Kidney (tissue), 14 donors: Measurements from ENCODE around the gene CRHR2. TPM values are rescaled to one million over a fixed set of nuclear protein-coding genes. Genes with fewer than 3 reads are reported as not detected.

Experiments
- DNase-seq, 5 donors: peaks; one replicate each; pipeline ENCODE4 v3.0.0-alpha.2; 2013 to 2020
- FAIRE-seq: peaks from 2 replicates; lab custom pipeline; 2012; peaks lifted over from hg19 to GRCh38; lab: Jason Lieb, UNC
- H3K27ac ChIP-seq, 2 donors: one replicate each; pipeline ENCODE4 v1.7.0; 2013; ENCODE audit warnings: low read depth in 2 of 2, low read length in 2 of 2, inconsistent platforms in 1 of 2
- H3K27me3 ChIP-seq: one replicate; pipeline ENCODE4 v1.7.1; 2013; ENCODE audit warnings: low read length, inconsistent platforms; ENCODE audit not compliant: control insufficient read depth, insufficient read depth
- H3K36me3 ChIP-seq, 3 donors: one replicate each; pipeline versions ENCODE4 v1.7.0 to v1.7.1; 2013; ENCODE audit warnings: low read length in 3 of 3, control low read depth in 1 of 3, inconsistent platforms in 1 of 3; ENCODE audit not compliant: insufficient read depth in 3 of 3, control insufficient read depth in 2 of 3
- H3K4me1 ChIP-seq, 3 donors: one replicate each; pipeline versions ENCODE4 v1.7.0 to v1.7.1; 2013; ENCODE audit warnings: low read length in 3 of 3, inconsistent platforms in 1 of 3, low read depth in 1 of 3; ENCODE audit not compliant: control insufficient read depth in 2 of 3, insufficient read depth in 2 of 3
- H3K4me3 ChIP-seq, 3 donors: one replicate each; pipeline versions ENCODE4 v1.7.0 to v1.8.1; 2013; ENCODE audit warnings: low read length in 3 of 3, control low read depth in 1 of 3, inconsistent platforms in 1 of 3
- H3K9ac ChIP-seq, 3 donors: one replicate each; pipeline versions ENCODE4 v1.7.0 to v1.7.1; 2013; ENCODE audit warnings: low read length in 3 of 3, control low read depth in 1 of 3, inconsistent platforms in 1 of 3
- H3K9me3 ChIP-seq, 3 donors: one replicate each; pipeline versions ENCODE4 v1.7.0 to v1.7.1; 2013; ENCODE audit warnings: low read length in 3 of 3, control low read depth in 1 of 3, inconsistent platforms in 1 of 3; ENCODE audit not compliant: control insufficient read depth in 2 of 3, insufficient read depth in 1 of 3
- CTCF ChIP-seq: IDR thresholded peaks from 3 replicates; pipeline ENCODE4 v1.5.1; 2012; ENCODE audit warnings: mild to moderate bottlenecking, moderate library complexity, borderline replicate concordance; ENCODE audit not compliant: insufficient read depth; ENCODE audit errors: extremely low read depth
- intact Hi-C: fragments of 100-400 bp; cut with DNase I; formaldehyde crosslinking; loops from one replicate; pipeline ENCODE4 v1.11.1; 2022
- polyA plus RNA-seq: library from polyadenylated mRNA; stranded (reverse); fragments of 350-450 nt; fragmentation: Illumina TruSeq; extraction: RNeasy Lipid Tissue Mini Kit (QIAGEN cat#74804); gene quantifications from one replicate; pipeline ENCODE4 v1.2.3, GENCODE V29; 2014; ENCODE audit warnings: low read depth, low replicate concordance; ENCODE audit not compliant: insufficient read depth
- total RNA-seq: library from RNA; stranded (reverse); fragmentation: NEBNext Ultra II Directional; extraction: Animal tissue kit (Norgen Biotek cat#: 25700); gene quantifications from one replicate; pipeline ENCODE4 v1.2.1, GENCODE V29; 2021
- donor health status: control.
- donor health status: control.
- donor health status: control.
- donor health status: control.
- donor health status: control.
- donor health status: DM: yes; HTN: yes; CAD: no.
- donor health status: Normal renal cell carcinoma (clear cell type).

CRHR2 gene
- total and polyA plus RNA-seq, 2 donors from 2014 or later, result not detected

GRCh38 chr7:30647589-30648364, 34.5 kb downstream of the CRHR2 start:
- DNase-seq (no peak), FAIRE-seq (no peak)
- intact Hi-C loops, result no loop called here
- Histone ChIP-seq H3K4me3 (no peak overlapping the region), H3K9me3 (no peaks in the 10 kb centered on the region), H3K9ac (no peak overlapping the region), H3K4me1 (no peaks in the 10 kb centered on the region), H3K36me3 (no peaks in the 10 kb centered on the region), H3K27ac (no peak overlapping the region), H3K27me3 (no peaks in the 10 kb centered on the region)
- no peak for TF ChIP-seq CTCF

- no peaks in the 10 kb centered on the region for H3K27me3 ChIP-seq
- no peaks in the 10 kb centered on the region for H3K36me3 ChIP-seq
- FAIRE-seq (no peak), DNase-seq (no peak)
- no peak overlapping the region for H3K4me3 ChIP-seq
- H3K4me1 ChIP-seq, result no peaks in the 10 kb centered on the region
- intact Hi-C loops, result no loop called here
- no peak overlapping the region for H3K27ac ChIP-seq
- no peak overlapping the region for H3K9ac ChIP-seq
- H3K9me3 ChIP-seq, result no peaks in the 10 kb centered on the region
- no peak for TF ChIP-seq CTCF
These were observed 36.1 kb downstream of the CRHR2 start for GRCh38 chr7:30646154-30646553.

- intact Hi-C loops, result no loop called here
- FAIRE-seq, result no peak
These were observed 36.6 kb downstream of the CRHR2 start for GRCh38 chr7:30645661-30646060.

More at GRCh38 chr7:30645661-30646060, 36.6 kb downstream of the CRHR2 start:
- DNase-seq, result no peak
- Histone ChIP-seq H3K4me1 (no peaks in the 10 kb centered on the region), H3K27ac (no peak overlapping the region), H3K36me3 (no peaks in the 10 kb centered on the region), H3K4me3 (no peak overlapping the region), H3K9ac (no peak overlapping the region), H3K27me3 (no peaks in the 10 kb centered on the region), H3K9me3 (no peaks in the 10 kb centered on the region)
- TF ChIP-seq CTCF, result no peak
